Left lung (tissue), 10 donors: Measurements from ENCODE around the gene VPS16. TPM values are rescaled to one million over a fixed set of nuclear protein-coding genes. Genes with fewer than 3 reads are reported as not detected.

Source experiments
- ATAC-seq: fragments of 200-7000 bp; cut with Tn5 transposase; one replicate; pipeline ENCODE4 v1.9.1; 2020; ENCODE audit warnings: moderate library complexity
- DNase-seq, 4 donors: peaks; one replicate each; pipeline ENCODE4 v3.0.0-alpha.2; 2013 to 2020
- H3K27ac ChIP-seq, 2 donors: fragments of 200-600 bp; sonication (generic) in 1 of 2; one replicate each; pipeline versions ENCODE4 v1.5.0 to v1.8.0; 2020 to 2021
- H3K27me3 ChIP-seq, 2 donors: fragments of 200-600 bp; sonication (generic) in 1 of 2; one replicate each; pipeline versions ENCODE4 v1.5.0 to v1.8.0; 2020 to 2021
- H3K36me3 ChIP-seq, 2 donors: fragments of 200-600 bp; sonication (generic) in 1 of 2; one replicate each; pipeline versions ENCODE4 v1.5.0 to v1.8.0; 2020 to 2021
- H3K4me1 ChIP-seq, 2 donors: fragments of 200-600 bp; one replicate each; pipeline ENCODE4 v1.8.0; 2021
- H3K4me3 ChIP-seq, 2 donors: fragments of 200-600 bp; sonication (generic) in 1 of 2; one replicate each; pipeline versions ENCODE4 v1.5.0 to v1.8.0; 2020 to 2021; ENCODE audit warnings: mild to moderate bottlenecking in 1 of 2
- H3K9me3 ChIP-seq, 2 donors: fragments of 200-600 bp; sonication (generic) in 1 of 2; one replicate each; pipeline versions ENCODE4 v1.5.0 to v1.8.0; 2020 to 2021
- CTCF ChIP-seq, 2 donors: fragments of 200-600 bp; sonication (generic) in 1 of 2; IDR thresholded peaks; one replicate each; pipeline versions ENCODE4 v1.5.0 to v1.8.0; 2021; ENCODE audit warnings: antibody characterized with exemption in 2 of 2
- intact Hi-C, 2 donors: fragments of 100-400 bp; cut with DNase I; formaldehyde crosslinking; loops; one replicate each; pipeline versions ENCODE4 v1.11.2 to v1.14.2; 2022
- polyA plus RNA-seq, 6 donors: library from polyadenylated mRNA; unstranded; fragments of 120-200 nt; gene quantifications; one replicate each; pipeline ENCODE4 v1.2.1, GENCODE V29; 2013; ENCODE audit not compliant: insufficient read length in 6 of 6
- total RNA-seq, 2 donors: library from RNA; stranded (reverse); fragmentation: NEBNext Ultra II Directional; extraction: Animal tissue kit (Norgen Biotek cat#: 25700); gene quantifications; one replicate each; pipeline ENCODE4 v1.2.1, GENCODE V29; 2021
- donor health status: DM: no; HTN: yes; CAD: no.
- donor health status: DM: no; HTN: no; CAD: no.

The VPS16 gene
- total and polyA plus RNA-seq, 8 donors, result 31.9 to 42.7 (median 36.3) TPM

- DNase-seq, result no peak
- Histone ChIP-seq H3K27me3 (no peaks in the 10 kb centered on the region), H3K4me1 (no peaks in the 10 kb centered on the region), H3K27ac (no peak overlapping the region), H3K36me3 (peaks cover 0 to 72% of the 10 kb centered on the region in 2 donors), H3K4me3 (no peak overlapping the region), H3K9me3 (no peaks in the 10 kb centered on the region)
- TF ChIP-seq CTCF (IDR thresholded peaks at IDR 0.05), result no peak
- ATAC-seq, result no peak
- intact Hi-C loops, result no loop called here
Measured at GRCh38 chr20:2864626-2865025, 24.1 kb downstream of the VPS16 start.

- ATAC-seq, result no peak
- no peak for TF ChIP-seq CTCF (IDR thresholded peaks at IDR 0.05)
- H3K27me3 ChIP-seq, result no peaks in the 10 kb centered on the region
Measured at GRCh38 chr20:2865101-2865500, 24.6 kb downstream of the VPS16 start.

GRCh38 chr20:2865630-2866029, 25.1 kb downstream of the VPS16 start:
- no peak overlapping the region for H3K4me3 ChIP-seq
- intact Hi-C loops, result no loop called here
- no peak overlapping the region for H3K27ac ChIP-seq
- peaks cover 0 to 66% of the 10 kb centered on the region in 2 donors for H3K36me3 ChIP-seq
- TF ChIP-seq CTCF (IDR thresholded peaks at IDR 0.05), result no peak
- no peaks in the 10 kb centered on the region for H3K9me3 ChIP-seq
- ATAC-seq, result peak; percentile 13
- DNase-seq, result no peak
- peaks cover 0 to 8% of the 10 kb centered on the region in 2 donors for H3K4me1 ChIP-seq
- no peaks in the 10 kb centered on the region for H3K27me3 ChIP-seq

More at GRCh38 chr20:2865101-2865500, 24.6 kb downstream of the VPS16 start:
- no peaks in the 10 kb centered on the region for H3K9me3 ChIP-seq
- H3K27ac ChIP-seq, result no peak overlapping the region
- no peak overlapping the region for H3K4me3 ChIP-seq
- intact Hi-C loops, result no loop called here
- peaks cover 0 to 2% of the 10 kb centered on the region in 2 donors for H3K4me1 ChIP-seq
- peaks cover 0 to 72% of the 10 kb centered on the region in 2 donors for H3K36me3 ChIP-seq
- no peak for DNase-seq

GRCh38 chr20:2866236-2866635, 25.7 kb downstream of the VPS16 start:
- intact Hi-C loops, result no loop called here
- no peak for ATAC-seq

More at GRCh38 chr20:2866236-2866635, 25.7 kb downstream of the VPS16 start:
- no peak overlapping the region for H3K27ac ChIP-seq
- no peaks in the 10 kb centered on the region for H3K27me3 ChIP-seq
- DNase-seq, result no peak
- H3K4me3 ChIP-seq, result no peak overlapping the region
- H3K4me1 ChIP-seq, result peaks cover under 1 to 14% of the 10 kb centered on the region in 2 donors
- TF ChIP-seq CTCF (IDR thresholded peaks at IDR 0.05), result no peak
- H3K36me3 ChIP-seq, result peaks cover 0 to 60% of the 10 kb centered on the region in 2 donors
- H3K9me3 ChIP-seq, result no peaks in the 10 kb centered on the region
